A673 (cell line): Measurements from ENCODE around the gene FHIT. TPM values are rescaled to one million over a fixed set of nuclear protein-coding genes. Genes with fewer than 3 reads are reported as not detected.

Source experiments
- BruUV-seq: library from RNA; stranded (reverse); fragments of 400-500 nt; replicated peaks from 2 replicates; lab custom pipeline; 2021; lab: Mats Ljungman, UMichigan
- CTCF ChIA-PET: fragments of 300-600 bp; sonication (Branson Sonifier 250); formaldehyde crosslinking; loops from one replicate; lab custom pipeline; 2022; ENCODE audit warnings: antibody characterized with exemption; lab: Charles Lee
- POLR2A ChIA-PET: fragments of 300-600 bp; sonication (Branson Sonifier 250); formaldehyde crosslinking; loops from one replicate; lab custom pipeline; 2022; ENCODE audit warnings: antibody characterized with exemption; ENCODE audit not compliant: low non-redundant PET; lab: Charles Lee
- DNase-seq: peaks from one replicate; pipeline ENCODE4 v3.0.0-alpha.2; 2015; ENCODE audit warnings: low spot score
- H3K27ac ChIP-seq: fragments of 200-600 bp; sonication (generic); 2 replicates; pipeline ENCODE4 v1.5.1; 2016; ENCODE audit warnings: mixed run types, low read depth, mild to moderate bottlenecking, mixed read lengths, antibody characterized with exemption, low read length; ENCODE audit not compliant: poor library complexity, severe bottlenecking
- H3K27me3 ChIP-seq: fragments of 200-600 bp; sonication (generic); replicated peaks from 2 replicates; pipeline ENCODE4 v1.6.1; 2017; ENCODE audit warnings: mixed run types, low read depth, mild to moderate bottlenecking, mixed read lengths, antibody characterized with exemption, low read length; ENCODE audit not compliant: insufficient read depth, poor library complexity
- H3K36me3 ChIP-seq: fragments of 200-600 bp; sonication (generic); 2 replicates; pipeline ENCODE4 v1.6.1; 2016; ENCODE audit warnings: mixed run types, mild to moderate bottlenecking, mixed read lengths, antibody characterized with exemption, low read length; ENCODE audit not compliant: insufficient read depth, poor library complexity, severe bottlenecking
- H3K4me1 ChIP-seq: fragments of 200-600 bp; sonication (generic); 2 replicates; pipeline ENCODE4 v1.6.1; 2017; ENCODE audit warnings: mixed run types, mild to moderate bottlenecking, mixed read lengths, antibody characterized with exemption, low read length; ENCODE audit not compliant: insufficient read depth, poor library complexity, severe bottlenecking
- H3K4me3 ChIP-seq: fragments of 200-600 bp; sonication (generic); 2 replicates; pipeline ENCODE4 v1.5.1; 2016; ENCODE audit warnings: low read depth, mixed run types, mild to moderate bottlenecking, mixed read lengths, low read length; ENCODE audit not compliant: poor library complexity, severe bottlenecking
- H3K9me3 ChIP-seq: fragments of 200-600 bp; sonication (generic); 2 replicates; pipeline ENCODE4 v1.6.1; 2016; ENCODE audit warnings: mixed run types, low read depth, mild to moderate bottlenecking, mixed read lengths, antibody characterized with exemption, low read length; ENCODE audit not compliant: poor library complexity, severe bottlenecking
- CTCF ChIP-seq: fragments of 300-800, 200-600 bp; sonication (generic); conservative IDR thresholded peaks from 2 replicates; pipeline ENCODE4 v1.5.1; 2017; ENCODE audit warnings: low read depth, mild to moderate bottlenecking, antibody characterized with exemption, low read length, moderate library complexity, mixed read lengths
- EZH2 ChIP-seq: fragments of 200-600 bp; sonication (generic); IDR thresholded peaks from 2 replicates; pipeline ENCODE4 v1.6.1; 2017; ENCODE audit warnings: borderline replicate concordance, low read depth, mild to moderate bottlenecking, mixed read lengths, antibody characterized with exemption, low read length; ENCODE audit not compliant: poor library complexity, severe bottlenecking
- intact Hi-C: fragments of 100-400 bp; cut with micrococcal nuclease; formaldehyde crosslinking; loops from one replicate; pipeline ENCODE4 v1.10.0; 2022; ENCODE audit not compliant: unreplicated experiment
- total RNA-seq: library from RNA; stranded (reverse); gene quantifications from 2 replicates; pipeline ENCODE4 v1.2.3, GENCODE V29; 2021

FHIT gene
- total RNA-seq, 1 experiment from 2014 or later: not detected

- BruUV-seq: no TSS peak
- DNase-seq: no peak
- intact Hi-C loops: no loop called here
- no peaks in the 10 kb centered on the region for H3K9me3 ChIP-seq
- no peak overlapping the region for H3K27ac ChIP-seq
- no peaks in the 10 kb centered on the region for H3K4me1 ChIP-seq
- H3K4me3 ChIP-seq: no peak overlapping the region
- ChIA-PET CTCF (no interaction called here), POLR2A (no interaction called here)
- H3K27me3 ChIP-seq: no peaks in the 10 kb centered on the region
- no peaks in the 10 kb centered on the region for H3K36me3 ChIP-seq
- no peak for TF ChIP-seq CTCF
- TF ChIP-seq EZH2: no peak
Observed at GRCh38 chr3:60384341-60384740, 866.9 kb downstream of the FHIT start.

DNA sequence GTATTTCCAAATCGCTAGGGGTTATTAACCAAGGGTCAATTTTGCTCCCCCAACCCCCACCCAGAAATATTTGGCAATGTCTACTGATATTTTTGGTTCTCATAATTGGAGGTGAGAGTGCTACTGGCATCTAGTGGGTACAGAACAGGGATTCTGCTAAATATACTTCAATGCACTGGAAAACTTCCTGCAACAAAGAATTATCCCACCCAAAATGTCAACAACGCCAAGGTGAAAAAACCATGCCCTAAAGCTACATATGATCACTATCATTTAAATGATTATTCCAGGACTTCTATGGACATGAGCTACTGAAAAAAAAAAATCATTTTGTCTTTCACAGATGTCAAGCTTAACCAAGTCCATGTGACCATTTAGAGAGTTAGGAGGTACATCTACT lies 867.9 kb downstream of the FHIT start:
- CTCF ChIA-PET: no interaction called here
- intact Hi-C loops: no loop called here
- no TSS peak for BruUV-seq

GRCh38 chr3:60366486-60366885 lies 884.8 kb downstream of the FHIT start:
- H3K27ac ChIP-seq: no peak overlapping the region
- no peaks in the 10 kb centered on the region for H3K27me3 ChIP-seq
- no TSS peak for BruUV-seq
- no peak for DNase-seq
- H3K4me3 ChIP-seq: no peak overlapping the region
- CTCF ChIA-PET: no interaction called here
- POLR2A ChIA-PET: no interaction called here
- no peaks in the 10 kb centered on the region for H3K4me1 ChIP-seq
- no peaks in the 10 kb centered on the region for H3K9me3 ChIP-seq
- TF ChIP-seq CTCF (no peak), EZH2 (no peak)
- H3K36me3 ChIP-seq: no peaks in the 10 kb centered on the region
- intact Hi-C loops: no loop called here

More for the DNA sequence above, 867.9 kb downstream of the FHIT start:
- no peaks in the 10 kb centered on the region for H3K27me3 ChIP-seq
- H3K4me1 ChIP-seq: no peaks in the 10 kb centered on the region
- no peaks in the 10 kb centered on the region for H3K9me3 ChIP-seq
- no peak overlapping the region for H3K4me3 ChIP-seq
- no peak for TF ChIP-seq EZH2
- no peak for TF ChIP-seq CTCF
- no peak for DNase-seq
- no peaks in the 10 kb centered on the region for H3K36me3 ChIP-seq
- no peak overlapping the region for H3K27ac ChIP-seq
- POLR2A ChIA-PET: no interaction called here
